Karpas-422 (cell line): ENCODE measurements around the gene CDR2L. TPM values are rescaled to one million over a fixed set of nuclear protein-coding genes. Genes with fewer than 3 reads are reported as not detected.

Experiments used
- DNase-seq: peaks from one replicate; pipeline ENCODE4 v3.0.0-alpha.2; 2015
- H2AFZ ChIP-seq: fragments of 200-600 bp; sonication (generic); 2 replicates; pipeline ENCODE4 v1.6.1; 2014; ENCODE audit warnings: antibody characterized with exemption, low read length, mixed read lengths
- H3K27ac ChIP-seq: fragments of 200-600 bp; sonication (generic); 2 replicates; pipeline ENCODE4 v1.5.1; 2014; ENCODE audit warnings: mild to moderate bottlenecking, low read length, moderate library complexity
- H3K27me3 ChIP-seq: fragments of 200-600 bp; sonication (generic); 2 replicates; pipeline ENCODE4 v1.6.1; 2014; ENCODE audit warnings: low read length, mixed read lengths
- H3K36me3 ChIP-seq: fragments of 200-600 bp; sonication (generic); 2 replicates; pipeline ENCODE4 v1.6.1; 2014; ENCODE audit warnings: low read length, mixed read lengths; ENCODE audit not compliant: insufficient read depth
- H3K4me1 ChIP-seq: fragments of 200-600 bp; sonication (generic); 2 replicates; pipeline ENCODE4 v1.6.1; 2014; ENCODE audit warnings: mild to moderate bottlenecking, low read length, mixed read lengths
- H3K4me2 ChIP-seq: fragments of 200-600 bp; sonication (generic); 2 replicates; pipeline ENCODE4 v1.6.1; 2014; ENCODE audit warnings: low read length, low read depth, mild to moderate bottlenecking; ENCODE audit not compliant: poor library complexity, severe bottlenecking
- H3K4me3 ChIP-seq: fragments of 200-600 bp; sonication (generic); 2 replicates; pipeline ENCODE4 v1.5.1; 2014; ENCODE audit warnings: mild to moderate bottlenecking, antibody characterized with exemption, low read length, mixed read lengths
- H3K79me2 ChIP-seq: fragments of 200-600 bp; sonication (generic); 2 replicates; pipeline ENCODE4 v1.6.1; 2014; ENCODE audit warnings: mild to moderate bottlenecking, low read length, mixed read lengths
- H3K9ac ChIP-seq: fragments of 200-600 bp; sonication (generic); 2 replicates; pipeline ENCODE4 v1.6.0; 2014; ENCODE audit warnings: low read length
- H3K9me2 ChIP-seq: fragments of 200-600 bp; sonication (generic), shearing (Covaris generic); replicated peaks from 2 replicates; pipeline ENCODE4 v1.6.0; 2014; ENCODE audit warnings: mild to moderate bottlenecking, low read length, moderate library complexity; ENCODE audit not compliant: insufficient read depth
- H3K9me3 ChIP-seq: fragments of 300-700, 200-600 bp; sonication (generic); 2 replicates; pipeline ENCODE4 v1.6.1; 2014; ENCODE audit warnings: low read length, mixed read lengths
- H4K20me1 ChIP-seq: fragments of 200-600 bp; sonication (generic); 2 replicates; pipeline ENCODE4 v1.6.1; 2014; ENCODE audit warnings: mild to moderate bottlenecking, antibody characterized with exemption, low read length, low read depth; ENCODE audit not compliant: insufficient read depth
- total RNA-seq: library from RNA; depleted of rRNA; stranded (reverse); fragments of >200 nt; shearing (Covaris generic); gene quantifications from 2 replicates; pipeline ENCODE4 v1.2.3, GENCODE V29; 2014; ENCODE audit warnings: low replicate concordance

CDR2L gene
- total RNA-seq, 1 experiment from 2014 or later = not detected

DNA sequence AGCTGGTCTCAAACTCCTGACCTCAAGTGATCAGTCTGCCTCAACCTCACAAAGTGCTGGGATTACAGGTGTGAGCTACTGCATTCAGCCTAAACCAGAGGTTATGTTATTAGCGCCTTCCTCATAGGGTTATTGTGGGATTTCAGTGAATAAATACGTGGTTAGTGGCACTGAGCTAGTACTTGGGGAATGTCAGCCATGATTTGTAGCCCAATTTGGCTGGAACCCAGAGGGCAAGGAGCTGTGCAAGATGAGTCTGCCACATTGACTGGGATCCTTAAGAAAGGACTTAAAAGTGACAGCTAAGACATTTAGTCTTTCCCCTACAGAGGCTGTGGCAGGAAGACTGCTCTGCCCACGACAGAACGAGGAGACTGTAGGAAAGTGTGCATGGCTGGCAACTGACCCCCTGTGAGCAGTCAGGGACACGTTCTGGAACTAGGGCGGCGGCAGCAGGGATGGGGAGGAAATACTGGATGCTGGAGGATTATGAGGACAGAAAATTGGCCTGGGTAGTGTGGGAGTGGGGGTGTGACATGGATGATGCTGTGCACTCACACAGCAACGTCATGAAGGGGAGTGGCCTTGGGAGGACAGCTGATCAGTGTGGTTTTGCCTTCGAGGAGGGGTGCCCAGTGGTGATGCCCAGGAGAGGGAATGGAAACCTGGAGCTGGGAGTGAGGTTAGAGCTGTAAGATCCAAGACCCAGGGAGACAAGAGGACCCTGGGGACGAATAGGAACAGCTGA, 44.7 kb downstream of the CDR2L start:
- H3K79me2 ChIP-seq = no peaks in the 10 kb centered on the region
- peaks cover 32% of the 10 kb centered on the region for H3K4me1 ChIP-seq
- H3K9me2 ChIP-seq = no peaks in the 10 kb centered on the region
- no peaks in the 10 kb centered on the region for H3K27me3 ChIP-seq
- no peaks in the 10 kb centered on the region for H4K20me1 ChIP-seq
- no peaks in the 10 kb centered on the region for H3K36me3 ChIP-seq
- peak overlapping the region; percentile 87 for H3K4me2 ChIP-seq
- H3K9ac ChIP-seq = no peak overlapping the region
- H2AFZ ChIP-seq = peak overlapping the region; percentile 50; the same call in 1 of the 2 replicates
- no peak overlapping the region for H3K27ac ChIP-seq
- H3K4me3 ChIP-seq = peak overlapping the region; percentile 44; the same call in 1 of the 2 replicates
- H3K9me3 ChIP-seq = peaks cover 6% of the 10 kb centered on the region
- DNase-seq = peak; percentile 63

DNA sequence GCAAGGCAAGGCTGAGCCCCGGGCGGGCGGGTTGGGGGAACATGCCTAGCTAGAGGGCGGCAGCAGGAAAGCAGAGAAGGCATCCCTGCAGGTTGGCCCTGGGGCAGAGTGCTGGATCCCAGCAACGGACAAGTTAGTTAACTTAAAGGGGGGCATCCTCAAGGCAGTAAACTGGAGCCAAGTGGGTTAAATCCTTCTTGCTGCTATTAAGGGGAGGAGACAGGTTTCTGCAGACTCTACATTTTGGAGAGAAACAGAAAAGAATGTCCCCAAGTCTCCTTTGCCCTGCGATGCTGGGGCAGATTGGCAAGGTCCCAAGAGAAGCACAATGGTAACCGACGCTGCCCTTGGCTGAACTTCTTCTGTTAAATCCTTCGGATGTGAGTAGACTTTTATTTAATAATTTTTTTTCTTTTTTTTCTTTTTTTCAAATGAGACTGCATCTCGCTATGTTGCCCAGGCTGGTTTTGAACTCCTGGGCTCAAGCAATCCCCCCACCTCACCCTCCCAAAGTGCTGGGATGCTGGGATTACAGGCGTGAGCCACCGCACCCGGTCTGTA, 45.4 kb downstream of the CDR2L start:
- DNase-seq = no peak
- H3K27me3 ChIP-seq = no peaks in the 10 kb centered on the region
- peak overlapping the region; percentile 87 for H3K4me2 ChIP-seq
- H3K9ac ChIP-seq = no peak overlapping the region
- no peaks in the 10 kb centered on the region for H3K79me2 ChIP-seq
- H3K4me3 ChIP-seq = peak overlapping the region; percentile 44; the same call in 1 of the 2 replicates
- H3K9me3 ChIP-seq = peaks cover 6% of the 10 kb centered on the region
- H3K36me3 ChIP-seq = no peaks in the 10 kb centered on the region
- H2AFZ ChIP-seq = no peak overlapping the region
- H3K27ac ChIP-seq = no peak overlapping the region
- no peaks in the 10 kb centered on the region for H4K20me1 ChIP-seq
- H3K9me2 ChIP-seq = no peaks in the 10 kb centered on the region
- peaks cover 32% of the 10 kb centered on the region for H3K4me1 ChIP-seq

DNA sequence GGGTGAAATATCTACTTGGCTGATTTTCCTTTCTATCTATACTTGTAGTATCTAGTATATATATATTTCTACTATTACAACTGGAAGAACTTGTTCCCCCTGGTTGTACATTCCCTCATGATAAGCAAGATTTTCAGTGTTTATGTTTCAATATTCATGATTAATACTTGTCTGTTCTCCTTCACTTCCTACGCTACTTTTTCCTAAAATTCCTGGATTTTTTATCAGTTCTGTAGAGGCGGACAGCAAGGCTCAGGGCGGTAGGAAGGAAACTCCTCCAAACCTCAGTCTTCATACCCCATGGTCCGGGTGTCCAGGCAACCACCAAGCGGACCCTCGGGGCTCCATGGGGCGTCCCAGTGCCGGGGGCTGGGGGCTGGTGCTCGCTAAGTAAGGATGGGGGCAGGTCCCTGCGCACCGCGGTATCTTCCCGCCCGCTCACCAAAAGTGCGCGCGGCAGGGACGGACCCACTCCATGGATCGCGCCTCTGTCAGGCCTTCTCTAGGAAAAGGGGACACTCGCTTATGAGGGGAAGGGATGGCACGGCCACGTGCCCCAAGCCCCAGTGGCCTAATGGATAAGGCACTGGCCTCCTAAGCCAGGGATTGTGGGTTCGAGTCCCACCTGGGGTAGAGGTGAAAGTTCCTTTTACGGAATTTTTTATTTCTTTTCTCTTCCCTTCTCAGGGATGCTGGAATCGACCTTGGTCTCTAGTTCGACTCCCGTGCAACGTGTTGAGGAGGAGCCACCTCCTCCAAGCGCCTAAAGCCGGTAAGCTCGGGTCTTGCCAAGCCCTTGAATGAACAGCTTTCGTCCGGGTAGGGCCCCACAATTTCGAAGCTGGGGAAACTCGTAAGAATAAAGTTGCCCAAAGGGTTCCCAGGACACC, 46.2 kb downstream of the CDR2L start:
- Histone ChIP-seq H3K4me1 (peaks cover 32% of the 10 kb centered on the region), H3K9me2 (no peaks in the 10 kb centered on the region), H3K36me3 (no peaks in the 10 kb centered on the region), H3K9ac (peak overlapping the region; percentile 49), H4K20me1 (no peaks in the 10 kb centered on the region), H3K79me2 (no peaks in the 10 kb centered on the region), H3K9me3 (peaks cover 6% of the 10 kb centered on the region), H3K4me2 (peak overlapping the region; percentile 87), H3K4me3 (peak overlapping the region; percentile 49; the same call in 1 of the 2 replicates), H3K27ac (no peak overlapping the region), H2AFZ (peak overlapping the region; percentile 87; the same call in 1 of the 2 replicates), H3K27me3 (no peaks in the 10 kb centered on the region)
- DNase-seq = peak; percentile 90

DNA sequence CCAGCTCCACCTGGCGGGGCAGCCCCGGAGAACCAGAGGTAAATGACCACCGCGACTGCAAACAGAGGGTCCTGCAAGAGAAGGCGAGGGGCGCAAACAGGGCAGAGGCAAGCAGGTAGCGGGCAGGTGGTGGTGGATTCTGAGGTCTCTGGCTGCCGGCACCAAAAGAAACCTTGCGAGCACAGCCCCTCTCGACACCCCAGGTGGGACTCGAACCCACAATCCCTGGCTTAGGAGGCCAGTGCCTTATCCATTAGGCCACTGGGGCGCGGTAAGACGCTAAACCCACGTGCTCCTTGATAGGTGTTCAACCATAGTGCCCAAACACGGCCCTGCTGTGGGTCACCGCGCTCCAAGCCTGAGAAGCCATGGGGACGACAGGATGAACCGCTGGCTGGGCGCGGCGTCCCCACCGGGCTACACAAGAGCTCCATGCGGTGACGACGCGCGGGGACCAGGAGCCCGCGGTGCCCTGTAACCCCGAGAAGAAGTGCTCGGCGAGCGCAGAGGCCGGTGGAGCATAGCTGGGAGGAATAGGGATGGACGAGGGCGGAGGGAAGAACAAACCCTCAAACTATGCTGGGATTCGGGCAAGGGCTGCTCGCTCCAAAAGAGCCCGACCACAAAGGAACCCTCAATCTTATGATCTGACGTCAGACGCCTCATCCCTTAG, 46.9 kb downstream of the CDR2L start:
- Histone ChIP-seq H3K79me2 (no peaks in the 10 kb centered on the region), H3K4me2 (peak overlapping the region; percentile 87), H3K9me2 (no peaks in the 10 kb centered on the region), H3K27ac (no peak overlapping the region), H3K4me1 (peaks cover 32% of the 10 kb centered on the region), H4K20me1 (no peaks in the 10 kb centered on the region), H3K4me3 (peak overlapping the region; percentile 49; the same call in 1 of the 2 replicates), H3K9me3 (peaks cover 6% of the 10 kb centered on the region), H3K27me3 (no peaks in the 10 kb centered on the region), H2AFZ (peak overlapping the region; percentile 87), H3K9ac (peak overlapping the region; percentile 49), H3K36me3 (peaks cover 6% of the 10 kb centered on the region)
- DNase-seq = peak; percentile 92

DNA sequence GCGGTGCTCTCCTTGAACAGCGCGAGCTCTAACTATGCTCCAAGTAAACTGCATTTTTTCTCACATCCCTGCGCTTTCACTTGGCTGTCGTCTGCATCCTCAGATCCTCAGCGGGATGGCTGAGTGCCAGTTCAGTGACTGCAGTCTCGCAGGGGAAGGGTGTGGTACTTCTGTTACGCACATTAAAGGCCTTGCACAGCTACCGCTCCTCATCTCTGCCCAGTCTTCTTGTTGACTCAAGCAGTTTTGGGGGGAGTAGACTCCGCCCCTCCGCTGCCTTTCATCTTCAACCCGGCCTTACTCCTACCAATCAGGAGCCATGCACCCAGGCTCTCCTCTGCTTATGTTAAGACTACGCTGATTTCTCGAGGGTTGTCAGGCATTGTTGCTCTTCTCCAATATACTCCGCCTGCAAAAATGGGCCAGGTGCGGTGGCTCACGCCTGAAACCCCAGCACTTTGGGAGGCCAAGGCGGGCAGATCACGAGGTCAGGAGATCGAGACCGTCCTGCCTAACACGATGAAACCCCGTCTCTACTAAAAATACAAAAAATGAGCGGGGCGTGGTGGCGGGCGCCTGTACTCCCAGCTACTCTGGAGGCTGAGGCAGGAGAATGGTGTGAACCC, 49.3 kb downstream of the CDR2L start:
- no peak overlapping the region for H2AFZ ChIP-seq
- H3K9me3 ChIP-seq = no peaks in the 10 kb centered on the region
- H4K20me1 ChIP-seq = no peaks in the 10 kb centered on the region
- no peaks in the 10 kb centered on the region for H3K79me2 ChIP-seq
- H3K9ac ChIP-seq = no peak overlapping the region
- H3K4me2 ChIP-seq = no peak overlapping the region
- DNase-seq = no peak
- H3K36me3 ChIP-seq = peaks cover 16% of the 10 kb centered on the region
- no peaks in the 10 kb centered on the region for H3K9me2 ChIP-seq
- peaks cover 32% of the 10 kb centered on the region for H3K4me1 ChIP-seq
- H3K27ac ChIP-seq = no peak overlapping the region
- no peak overlapping the region for H3K4me3 ChIP-seq
- no peaks in the 10 kb centered on the region for H3K27me3 ChIP-seq

DNA sequence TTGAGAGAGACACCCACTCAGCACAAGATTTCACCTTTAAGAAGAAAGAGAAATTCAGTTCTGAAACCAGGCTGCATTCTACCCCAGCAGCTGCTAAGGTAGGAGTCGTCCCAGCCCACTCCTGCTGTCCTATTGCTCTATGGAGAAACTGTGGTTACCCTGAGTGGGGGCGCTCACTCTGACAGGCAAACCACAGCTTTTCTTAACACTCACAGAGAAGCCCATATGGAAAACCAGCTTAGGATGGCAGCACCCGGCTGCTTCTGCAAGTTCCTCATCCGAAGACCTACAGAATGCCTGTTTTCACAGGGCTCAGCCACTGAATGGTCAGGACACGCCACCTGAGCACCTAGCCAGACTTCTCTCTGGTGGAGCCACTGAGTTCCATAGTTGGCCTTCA, 51.8 kb downstream of the CDR2L start:
- Histone ChIP-seq H4K20me1 (no peaks in the 10 kb centered on the region), H3K79me2 (peaks cover 3% of the 10 kb centered on the region; the same call in 1 of the 2 replicates), H2AFZ (no peak overlapping the region), H3K27ac (no peak overlapping the region), H3K4me1 (peaks cover 10% of the 10 kb centered on the region), H3K27me3 (no peaks in the 10 kb centered on the region), H3K4me3 (no peak overlapping the region), H3K9me3 (no peaks in the 10 kb centered on the region), H3K36me3 (peaks cover 16% of the 10 kb centered on the region), H3K9ac (no peak overlapping the region), H3K9me2 (no peaks in the 10 kb centered on the region), H3K4me2 (no peak overlapping the region)
- DNase-seq = no peak

DNA sequence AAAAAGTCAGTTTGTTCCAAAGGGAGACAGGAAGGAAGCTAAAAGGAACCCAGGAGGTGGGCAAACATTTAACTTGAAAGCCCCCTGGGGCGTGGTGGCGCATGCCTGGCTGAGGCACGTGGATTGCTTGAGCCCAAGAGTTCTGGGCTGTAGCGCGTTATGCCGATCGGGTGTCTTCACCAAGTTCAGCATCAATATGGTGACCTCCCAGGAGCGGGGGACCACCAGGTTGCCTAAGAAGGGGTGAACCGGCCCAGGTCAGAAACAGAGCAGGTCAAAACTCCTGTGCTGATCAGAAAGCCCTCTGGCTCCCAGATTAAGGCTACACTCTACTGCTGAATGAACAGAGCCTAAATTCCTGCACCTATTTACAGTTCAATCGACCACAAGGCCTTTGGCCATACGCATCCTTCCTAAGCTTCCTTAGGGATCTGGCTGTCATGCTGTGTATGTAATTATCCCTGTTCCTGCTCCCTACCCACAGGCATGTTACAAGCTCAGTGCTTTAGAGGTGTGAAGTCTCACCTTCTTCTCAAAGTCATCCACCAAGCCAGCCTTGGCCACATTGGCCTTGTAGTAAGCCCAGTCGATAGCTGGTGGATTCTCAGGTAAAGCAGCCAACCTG, 54.3 kb downstream of the CDR2L start:
- Histone ChIP-seq H3K36me3 (peaks cover 16% of the 10 kb centered on the region), H3K4me1 (peaks cover 6% of the 10 kb centered on the region), H3K9me3 (no peaks in the 10 kb centered on the region), H3K79me2 (peaks cover 22% of the 10 kb centered on the region), H2AFZ (no peak overlapping the region), H3K27ac (no peak overlapping the region), H4K20me1 (no peaks in the 10 kb centered on the region), H3K9me2 (no peaks in the 10 kb centered on the region), H3K4me3 (no peak overlapping the region), H3K4me2 (no peak overlapping the region), H3K27me3 (no peaks in the 10 kb centered on the region), H3K9ac (no peak overlapping the region)
- no peak for DNase-seq
